HS-5 (cell line): ENCODE results near the gene CES3.

Source experiments
- DNase-seq: peaks from one replicate; pipeline ENCODE4 v3.0.0-alpha.2; 2012; ENCODE audit warnings: low read depth

Gene CES3

GRCh38 chr16:66961065-66961744 lies at the start of gene CES3:
Gene CES3, plus strand, starts transcription at chr16:66961266. Its CDS starts 42 bp downstream, at chr16:66961308.
- DNase-seq = no peak

- no peak for DNase-seq
Measured at GRCh38 chr16:66911801-66912200, 49.3 kb upstream of the CES3 start.

- DNase-seq = no peak
Measured at GRCh38 chr16:66913081-66913480, 48.0 kb upstream of the CES3 start.

GRCh38 chr16:66913711-66914110 lies 47.4 kb upstream of the CES3 start:
- DNase-seq = no peak

GRCh38 chr16:66914541-66914940 lies 46.5 kb upstream of the CES3 start:
- no peak for DNase-seq

- DNase-seq = no peak
Measured at GRCh38 chr16:66915041-66915440, 46.0 kb upstream of the CES3 start.

GRCh38 chr16:66916518-66916917 lies 44.5 kb upstream of the CES3 start:
- DNase-seq = no peak

- DNase-seq = no peak
Measured at GRCh38 chr16:66917741-66918140, 43.3 kb upstream of the CES3 start.

- no peak for DNase-seq
Measured at GRCh38 chr16:66918355-66918754, 42.7 kb upstream of the CES3 start.

- DNase-seq = no peak
Measured at GRCh38 chr16:66918803-66919568, 42.1 kb upstream of the CES3 start, which contains the start of gene CDH16. Gene CDH16, minus strand, starts transcription at chr16:66918885. Its CDS starts 820 bp downstream, at chr16:66918065.

- DNase-seq = no peak
Measured at GRCh38 chr16:66919569-66920298, 41.3 kb upstream of the CES3 start.

GRCh38 chr16:66920299-66920590 lies 40.8 kb upstream of the CES3 start:
- DNase-seq = no peak

- no peak for DNase-seq
Measured at GRCh38 chr16:66920924-66921680, 40.0 kb upstream of the CES3 start.

- DNase-seq = no peak
Measured at GRCh38 chr16:66921729-66922450, 39.2 kb upstream of the CES3 start.

GRCh38 chr16:66923247-66923731 lies 37.8 kb upstream of the CES3 start:
- DNase-seq = no peak

- DNase-seq = no peak
Measured at GRCh38 chr16:66923866-66924265, 37.2 kb upstream of the CES3 start.

- no peak for DNase-seq
Measured at GRCh38 chr16:66924527-66925321, 36.3 kb upstream of the CES3 start.

- no peak for DNase-seq
Measured at GRCh38 chr16:66925322-66925840, 35.7 kb upstream of the CES3 start, which contains the start of gene RRAD. Gene RRAD, minus strand, starts transcription at chr16:66925535. Its CDS starts 356 bp downstream, at chr16:66925179.

GRCh38 chr16:66926171-66926947 lies 34.7 kb upstream of the CES3 start:
- DNase-seq = no peak
